ENCODE measurements around the gene MCAM. TPM values are rescaled to one million over a fixed set of nuclear protein-coding genes. Genes with fewer than 3 reads are reported as not detected.

The MCAM gene
- total RNA-seq, 2 experiments from 2014 or later: 1.0 to 1.4 TPM

- ChIA-PET CTCF (interaction anchor here (0.7 kb wide), 2 partner anchors 48 to 164 kb away, joined by 3 to 4 read pairs; no protein-coding TSS in a partner anchor), POLR2A (no interaction called here)
- Mint-ChIP-seq H3K4me3 (no peak overlapping the region), H3K27ac (no peak overlapping the region), H3K4me1 (no peaks in the 10 kb centered on the region), H3K36me3 (ENCODE audit: low read depth) (peaks cover 34% of the 10 kb centered on the region), H3K27me3 (no peaks in the 10 kb centered on the region), H3K9me3 (peaks cover 3% of the 10 kb centered on the region)
- no peak for DNase-seq
These were observed 25.9 kb downstream of the MCAM start for GRCh38 chr11:119290894-119291497.

GRCh38 chr11:119288219-119288618 is 28.7 kb downstream of the MCAM start:
- POLR2A ChIA-PET: no interaction called here
- peaks cover 47% of the 10 kb centered on the region for H3K36me3 Mint-ChIP-seq (ENCODE audit: low read depth)
- H3K4me1 Mint-ChIP-seq: peaks cover 14% of the 10 kb centered on the region
- H3K27ac Mint-ChIP-seq: peak overlapping the region; percentile 52
- no peaks in the 10 kb centered on the region for H3K27me3 Mint-ChIP-seq
- no peak overlapping the region for H3K4me3 Mint-ChIP-seq
- peaks cover 3% of the 10 kb centered on the region for H3K9me3 Mint-ChIP-seq
- no peak for DNase-seq
- CTCF ChIA-PET: interaction anchor here (1.3 kb wide), 1 partner anchor 11 kb away, joined by 3 read pairs; no protein-coding TSS in a partner anchor

- Mint-ChIP-seq H3K4me3 (no peak overlapping the region), H3K27me3 (no peaks in the 10 kb centered on the region), H3K9me3 (no peaks in the 10 kb centered on the region), H3K36me3 (ENCODE audit: low read depth) (peaks cover 43% of the 10 kb centered on the region), H3K4me1 (peaks cover 35% of the 10 kb centered on the region), H3K27ac (no peak overlapping the region)
- ChIA-PET POLR2A (no interaction called here), CTCF (interaction anchor here (0.7 to 1.8 kb wide), 6 partner anchors 10 to 173 kb away, joined by 3 to 6 read pairs (median 3); partner anchors contain the start of gene CBL)
- no peak for DNase-seq
These were observed 31.5 kb downstream of the MCAM start for GRCh38 chr11:119285431-119285830.

GRCh38 chr11:119284344-119285157 is 32.4 kb downstream of the MCAM start:
- peaks cover 35% of the 10 kb centered on the region for H3K4me1 Mint-ChIP-seq
- CTCF ChIA-PET: interaction anchor here (0.6 to 1.8 kb wide), 17 partner anchors 9 to 172 kb away, joined by 3 to 7 read pairs (median 3); partner anchors contain the start of gene CBL
- no peak overlapping the region for H3K4me3 Mint-ChIP-seq
- H3K9me3 Mint-ChIP-seq: no peaks in the 10 kb centered on the region
- peak; percentile 42 for DNase-seq
- H3K36me3 Mint-ChIP-seq (ENCODE audit: low read depth): peaks cover 49% of the 10 kb centered on the region
- no peaks in the 10 kb centered on the region for H3K27me3 Mint-ChIP-seq
- POLR2A ChIA-PET: interaction anchor here (0.7 kb wide), 1 partner anchor 78 kb away, joined by 3 read pairs; the partner anchor contains the start of gene CBL
- peak overlapping the region; percentile 57 for H3K27ac Mint-ChIP-seq

GRCh38 chr11:119282495-119282894 is 34.4 kb downstream of the MCAM start:
- Mint-ChIP-seq H3K36me3 (ENCODE audit: low read depth) (peaks cover 43% of the 10 kb centered on the region), H3K27ac (peak overlapping the region; percentile 0)
- POLR2A ChIA-PET: no interaction called here

GRCh38 chr11:119277660-119278059 is 39.3 kb downstream of the MCAM start:
- CTCF ChIA-PET: interaction anchor here (0.6 to 1.6 kb wide), 4 partner anchors 9 to 79 kb away, joined by 3 to 4 read pairs (median 3); no protein-coding TSS in a partner anchor
- no peak overlapping the region for H3K4me3 Mint-ChIP-seq
- no peaks in the 10 kb centered on the region for H3K27me3 Mint-ChIP-seq
- POLR2A ChIA-PET: no interaction called here
- peaks cover 19% of the 10 kb centered on the region for H3K4me1 Mint-ChIP-seq
- no peak overlapping the region for H3K27ac Mint-ChIP-seq
- H3K9me3 Mint-ChIP-seq: no peaks in the 10 kb centered on the region
- H3K36me3 Mint-ChIP-seq (ENCODE audit: low read depth): peaks cover 53% of the 10 kb centered on the region
- no peak for DNase-seq

More at GRCh38 chr11:119282495-119282894, 34.4 kb downstream of the MCAM start:
- CTCF ChIA-PET: interaction anchor here (0.6 to 1.8 kb wide), 4 partner anchors 12 to 41 kb away, joined by 5 to 8 read pairs (median 6); no protein-coding TSS in a partner anchor
- Mint-ChIP-seq H3K27me3 (no peaks in the 10 kb centered on the region), H3K4me1 (peaks cover 35% of the 10 kb centered on the region), H3K4me3 (no peak overlapping the region), H3K9me3 (no peaks in the 10 kb centered on the region)
- DNase-seq: no peak

- Mint-ChIP-seq H3K4me1 (peaks cover 5% of the 10 kb centered on the region), H3K27me3 (no peaks in the 10 kb centered on the region), H3K9me3 (no peaks in the 10 kb centered on the region), H3K27ac (no peak overlapping the region), H3K4me3 (no peak overlapping the region), H3K36me3 (ENCODE audit: low read depth) (peaks cover 43% of the 10 kb centered on the region)
- POLR2A ChIA-PET: interaction anchor here (0.6 to 0.7 kb wide), 2 partner anchors 27 to 39 kb away, joined by 3 read pairs; no protein-coding TSS in a partner anchor
- CTCF ChIA-PET: interaction anchor here (0.6 to 2.1 kb wide), 2 partner anchors 10 to 137 kb away, joined by 5 to 6 read pairs; no protein-coding TSS in a partner anchor
- no peak for DNase-seq
These were observed 43.2 kb downstream of the MCAM start for GRCh38 chr11:119273721-119274120.

GRCh38 chr11:119267645-119268044 is 49.3 kb downstream of the MCAM start:
- no peak overlapping the region for H3K4me3 Mint-ChIP-seq
- H3K4me1 Mint-ChIP-seq: peaks cover 36% of the 10 kb centered on the region
- peaks cover 18% of the 10 kb centered on the region for H3K36me3 Mint-ChIP-seq (ENCODE audit: low read depth)
- no peaks in the 10 kb centered on the region for H3K27me3 Mint-ChIP-seq
- ChIA-PET CTCF (interaction anchor here (1.2 to 1.5 kb wide), 3 partner anchors 56 to 158 kb away, joined by 3 to 5 read pairs (median 4); no protein-coding TSS in a partner anchor), POLR2A (no interaction called here)
- DNase-seq: no peak
- peak overlapping the region; percentile 72 for H3K27ac Mint-ChIP-seq
- no peaks in the 10 kb centered on the region for H3K9me3 Mint-ChIP-seq

GRCh38 chr11:119266517-119267255 is 50.2 kb downstream of the MCAM start:
- POLR2A ChIA-PET: interaction anchor here (0.6 to 0.7 kb wide), 3 partner anchors 60 to 118 kb away, joined by 3 to 5 read pairs (median 4); partner anchors contain the start of gene CBL
- no peak for DNase-seq
- peaks cover 36% of the 10 kb centered on the region for H3K4me1 Mint-ChIP-seq
- CTCF ChIA-PET: interaction anchor here (0.5 to 1.5 kb wide), 7 partner anchors 9 to 157 kb away, joined by 3 to 5 read pairs (median 3); no protein-coding TSS in a partner anchor
- H3K4me3 Mint-ChIP-seq: peak overlapping the region; percentile 25
- no peaks in the 10 kb centered on the region for H3K9me3 Mint-ChIP-seq
- H3K36me3 Mint-ChIP-seq (ENCODE audit: low read depth): peaks cover 11% of the 10 kb centered on the region
- H3K27me3 Mint-ChIP-seq: no peaks in the 10 kb centered on the region
- peak overlapping the region; percentile 86 for H3K27ac Mint-ChIP-seq

- Mint-ChIP-seq H3K27ac (peak overlapping the region; percentile 86), H3K36me3 (ENCODE audit: low read depth) (peaks cover 11% of the 10 kb centered on the region), H3K27me3 (no peaks in the 10 kb centered on the region), H3K4me3 (peak overlapping the region; percentile 25), H3K9me3 (no peaks in the 10 kb centered on the region), H3K4me1 (peaks cover 36% of the 10 kb centered on the region)
- DNase-seq: no peak
- ChIA-PET POLR2A (interaction anchor here (0.7 kb wide), 1 partner anchor 94 kb away, joined by 4 read pairs; no protein-coding TSS in a partner anchor), CTCF (interaction anchor here (1.0 to 1.7 kb wide), 4 partner anchors 9 to 120 kb away, joined by 3 read pairs; partner anchors contain the start of gene CBL)
These were observed 50.9 kb downstream of the MCAM start for GRCh38 chr11:119266063-119266462.

- Mint-ChIP-seq H3K36me3 (ENCODE audit: low read depth) (peaks cover 13% of the 10 kb centered on the region), H3K27ac (no peak overlapping the region), H3K9me3 (no peaks in the 10 kb centered on the region), H3K4me3 (no peak overlapping the region), H3K4me1 (peaks cover 49% of the 10 kb centered on the region), H3K27me3 (no peaks in the 10 kb centered on the region)
- CTCF ChIA-PET: interaction anchor here (0.6 to 1.8 kb wide), 11 partner anchors 9 to 250 kb away, joined by 3 to 7 read pairs (median 3); no protein-coding TSS in a partner anchor
- POLR2A ChIA-PET: no interaction called here
- peak; percentile 31 for DNase-seq
These were observed 53.5 kb downstream of the MCAM start for GRCh38 chr11:119263352-119263940.
